CD4-positive, alpha-beta T cell (primary cell): Measurements from ENCODE around the gene CYP11A1. TPM values are rescaled to one million over a fixed set of nuclear protein-coding genes. Genes with fewer than 3 reads are reported as not detected.
"Not testable (repeated sequence)": the region's sequence is repeated elsewhere in the genome, so short reads cannot be mapped to it uniquely, and the experiment has no call there.

Experiments
- ATAC-seq: fragments of 200-7000 bp; cut with Tn5 transposase; one replicate; pipeline ENCODE4 v1.10.0; 2022; ENCODE audit warnings: mild to moderate bottlenecking; ENCODE audit not compliant: poor library complexity
- CTCF ChIA-PET: fragments of 350-600 bp; sonication (Branson Sonifier 250); formaldehyde crosslinking; loops from one replicate; lab custom pipeline; 2021; ENCODE audit warnings: antibody characterized with exemption, inconsistent platforms; lab: Charles Lee
- POLR2A ChIA-PET: fragments of 350-600 bp; sonication (Branson Sonifier 250); formaldehyde crosslinking; loops from one replicate; lab custom pipeline; 2021; ENCODE audit warnings: antibody characterized with exemption, inconsistent platforms; lab: Charles Lee
- DNase-seq, 14 experiments: peaks; one replicate each; pipeline ENCODE4 v3.0.0-alpha.2; 2013 to 2020; ENCODE audit warnings: mixed read lengths in 2 of 14
- H3K27ac ChIP-seq, 2 donors: one replicate each; pipeline versions ENCODE4 v1.5.1 to v1.7.0; 2013; ENCODE audit warnings: low read length in 2 of 2, low read depth in 1 of 2, mild to moderate bottlenecking in 1 of 2
- H3K27me3 ChIP-seq, 2 experiments: 1 replicate in 1 of 2; 2 replicates in 1 of 2; pipeline versions ENCODE4 v1.6.1 to v1.7.0; 2013; ENCODE audit warnings: low read length in 2 of 2, control low read depth in 1 of 2, mild to moderate bottlenecking in 1 of 2, moderate library complexity in 1 of 2; ENCODE audit not compliant: insufficient read depth in 2 of 2, control insufficient read depth in 1 of 2
- H3K36me3 ChIP-seq: one replicate; pipeline ENCODE4 v1.6.1; 2013; ENCODE audit warnings: low read length, control low read depth; ENCODE audit not compliant: insufficient read depth
- H3K4me1 ChIP-seq: one replicate; pipeline ENCODE4 v1.6.1; 2013; ENCODE audit warnings: low read length, control low read depth; ENCODE audit not compliant: insufficient read depth
- H3K4me3 ChIP-seq: one replicate; pipeline ENCODE4 v1.5.1; 2013; ENCODE audit warnings: mild to moderate bottlenecking, low read length, moderate library complexity
- H3K9me3 ChIP-seq, 2 experiments: 1 replicate in 1 of 2; 2 replicates in 1 of 2; pipeline versions ENCODE4 v1.6.1 to v1.7.0; 2013; ENCODE audit warnings: low read length in 2 of 2, mild to moderate bottlenecking in 2 of 2, control low read depth in 1 of 2, moderate library complexity in 1 of 2; ENCODE audit not compliant: control insufficient read depth in 1 of 2, insufficient read depth in 1 of 2
- H3K27ac Mint-ChIP-seq: one replicate; pipeline ENCODE4 v1.8.0; 2020; ENCODE audit warnings: mixed read lengths
- H3K27me3 Mint-ChIP-seq: one replicate; pipeline ENCODE4 v1.8.0; 2021; ENCODE audit warnings: mixed read lengths
- H3K36me3 Mint-ChIP-seq: one replicate; pipeline ENCODE4 v1.8.0; 2021; ENCODE audit warnings: low read depth, mixed read lengths
- H3K4me1 Mint-ChIP-seq: one replicate; pipeline ENCODE4 v1.8.0; 2021; ENCODE audit warnings: low read depth, mixed read lengths
- H3K4me3 Mint-ChIP-seq: one replicate; pipeline ENCODE4 v1.8.0; 2020; ENCODE audit warnings: mild to moderate bottlenecking, mixed read lengths
- H3K9me3 Mint-ChIP-seq: one replicate; pipeline ENCODE4 v1.8.0; 2020; ENCODE audit warnings: mixed read lengths
- CTCF ChIP-seq: fragments of 200-600 bp; IDR thresholded peaks from one replicate; pipeline ENCODE4 v1.8.0; 2022; ENCODE audit warnings: antibody characterized with exemption, mild to moderate bottlenecking
- intact Hi-C, 2 experiments: fragments of 100-400 bp; cut with DNase I in 1 of 2; cut with micrococcal nuclease in 1 of 2; formaldehyde crosslinking; loops; one replicate each; pipeline versions ENCODE4 v1.15.1 to v1.9.0; 2023 to 2025; cut with DNase I, micrococcal nuclease
- total RNA-seq, 174 experiments: library from RNA in 2 of 174; stranded (reverse) in 2 of 174; gene quantifications; one replicate each; pipeline ENCODE4 v1.2.3 and lab custom pipeline; 2021 to 2026

CYP11A1 gene
- total RNA-seq, 2 experiments from 2014 or later, result not detected

GRCh38 chr15:74390647-74391288 lies 23.3 kb upstream of the CYP11A1 start:
- ATAC-seq (no peak), DNase-seq (peak in 1 of 14 experiments; percentile 31)
- intact Hi-C loops, result no loop called here
- ChIA-PET POLR2A (no interaction called here), CTCF (no interaction called here)
- Histone ChIP-seq H3K9me3 (no peaks in the 10 kb centered on the region), H3K27me3 (no peaks in the 10 kb centered on the region), H3K27ac (no peak overlapping the region), H3K4me1 (peaks cover under 1% of the 10 kb centered on the region), H3K36me3 (no peaks in the 10 kb centered on the region), H3K4me3 (no peak overlapping the region)
- Mint-ChIP-seq H3K36me3 (no peaks in the 10 kb centered on the region), H3K9me3 (no peaks in the 10 kb centered on the region), H3K27me3 (no peaks in the 10 kb centered on the region), H3K27ac (no peak overlapping the region), H3K4me1 (no peaks in the 10 kb centered on the region), H3K4me3 (no peak overlapping the region)
- TF ChIP-seq CTCF, result no peak

GRCh38 chr15:74390049-74390646 lies 22.7 kb upstream of the CYP11A1 start:
- H3K27me3 ChIP-seq, DNase-seq, H3K27me3 Mint-ChIP-seq, ATAC-seq, H3K4me1 Mint-ChIP-seq, H3K36me3 Mint-ChIP-seq, H3K36me3 ChIP-seq, POLR2A ChIA-PET, H3K27ac Mint-ChIP-seq, H3K27ac ChIP-seq, H3K4me3 ChIP-seq, H3K4me1 ChIP-seq, CTCF ChIA-PET, H3K9me3 ChIP-seq, H3K9me3 Mint-ChIP-seq, H3K4me3 Mint-ChIP-seq, intact Hi-C loops: not testable (repeated sequence)

- ChIA-PET CTCF (no interaction called here), POLR2A (no interaction called here)
- Histone ChIP-seq H3K27ac (no peak overlapping the region), H3K36me3 (no peaks in the 10 kb centered on the region), H3K9me3 (no peaks in the 10 kb centered on the region), H3K4me1 (peaks cover 13% of the 10 kb centered on the region), H3K27me3 (no peaks in the 10 kb centered on the region), H3K4me3 (no peak overlapping the region)
- Mint-ChIP-seq H3K4me3 (no peak overlapping the region), H3K4me1 (peaks cover 8% of the 10 kb centered on the region), H3K27ac (no peak overlapping the region), H3K27me3 (no peaks in the 10 kb centered on the region), H3K9me3 (no peaks in the 10 kb centered on the region), H3K36me3 (no peaks in the 10 kb centered on the region)
- DNase-seq, result no peak
- intact Hi-C loops, result no loop called here
- no peak for ATAC-seq
- TF ChIP-seq CTCF, result no peak
Observed at GRCh38 chr15:74389241-74390048, 22.0 kb upstream of the CYP11A1 start.
